CD1c-positive myeloid dendritic cell (primary cell): ENCODE results near the gene SLC35F3.
"Not testable (repeated sequence)": the region's sequence is repeated elsewhere in the genome, so short reads cannot be mapped to it uniquely, and the experiment has no call there.

ENCODE experiments used
- DNase-seq: peaks from one replicate; pipeline ENCODE4 v3.0.0-alpha.2; 2016; ENCODE audit errors: extremely low spot score

The SLC35F3 gene

DNA sequence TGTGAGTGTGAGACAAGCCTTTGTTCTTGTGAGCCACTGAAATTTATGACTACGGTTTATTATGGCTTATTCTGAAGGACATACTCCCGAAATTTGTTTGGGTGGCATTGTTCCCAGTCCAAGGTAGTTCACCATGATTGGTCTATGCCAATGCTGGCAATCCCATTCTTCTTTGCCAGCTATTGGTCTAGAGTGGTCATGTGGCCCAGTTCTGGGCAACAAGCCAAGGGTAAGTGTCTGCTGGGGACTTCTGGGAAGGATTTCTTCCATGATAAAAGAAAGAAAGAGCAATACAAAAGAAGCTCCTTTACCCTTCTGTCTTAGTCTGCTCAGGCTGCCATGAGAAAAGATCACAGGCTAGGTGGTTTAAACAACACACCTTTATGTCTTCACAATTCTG lies 201.6 kb downstream of the SLC35F3 start:
- DNase-seq, result no peak

DNA sequence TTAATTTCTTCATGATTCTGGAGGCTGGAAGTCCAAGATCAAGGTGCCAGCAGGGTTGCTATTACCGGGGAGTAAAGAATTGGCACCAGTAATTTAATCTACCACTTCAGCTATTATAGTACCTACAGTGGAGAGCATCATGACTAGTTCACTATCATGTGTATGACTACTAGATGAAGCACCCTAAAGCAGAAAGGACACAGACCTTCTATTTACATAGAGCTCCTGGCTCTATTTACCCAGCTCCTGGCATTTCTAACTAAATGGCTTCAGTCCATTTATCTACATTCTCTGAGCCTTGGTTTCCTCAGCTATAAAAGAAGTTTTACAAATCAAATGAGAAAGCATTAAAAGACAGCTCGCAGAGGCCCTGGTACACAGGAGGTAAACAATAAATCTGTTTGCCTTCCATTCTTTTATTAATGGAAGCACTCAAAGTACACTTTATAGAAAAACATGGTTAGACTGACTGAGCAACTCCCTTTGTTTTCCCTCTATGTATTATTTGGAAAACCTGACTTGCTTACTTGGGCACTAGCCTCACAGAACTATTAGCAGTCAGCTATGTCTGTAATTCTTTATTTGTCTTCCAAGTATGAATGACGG lies 203.0 kb downstream of the SLC35F3 start:
- no peak for DNase-seq

DNA sequence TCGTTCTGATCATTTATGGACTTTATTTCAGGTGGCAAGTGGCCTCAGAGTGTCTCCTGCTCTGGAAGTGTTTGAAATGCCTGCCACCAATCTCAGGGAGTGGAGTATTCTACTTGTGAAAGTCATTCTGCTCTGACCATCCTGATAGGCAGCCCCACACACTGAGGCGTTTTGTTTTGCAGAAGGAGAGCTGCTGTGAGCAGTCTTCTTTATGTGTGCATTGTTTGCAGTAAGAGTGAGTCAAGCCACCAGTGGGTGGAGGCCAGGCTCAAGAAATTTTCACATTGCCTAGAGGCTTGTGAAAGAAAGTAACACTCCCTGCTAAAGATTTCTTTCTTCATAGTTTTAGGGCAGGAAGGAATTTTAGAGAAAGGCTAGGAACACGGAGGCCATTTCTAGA lies 204.4 kb downstream of the SLC35F3 start:
- no peak for DNase-seq

DNA sequence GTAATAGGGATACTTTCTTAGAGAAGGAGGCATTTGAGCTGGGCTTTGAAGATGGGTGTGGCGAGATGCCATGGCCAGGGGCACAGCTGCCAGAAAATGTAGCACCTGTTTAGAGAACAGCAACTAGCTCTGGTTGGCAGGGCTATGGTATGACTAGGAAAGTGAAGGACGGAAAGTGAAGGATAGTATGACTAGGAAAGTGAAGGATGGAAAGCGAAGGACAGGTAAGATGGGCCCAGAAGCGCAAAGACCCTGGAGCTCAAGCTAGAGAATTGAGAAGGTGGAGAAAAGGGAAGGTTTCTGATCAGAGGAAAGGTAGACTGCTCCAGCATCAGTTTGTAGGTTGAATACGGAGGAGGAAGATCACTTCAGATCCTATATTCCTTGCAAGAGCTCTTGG lies 205.4 kb downstream of the SLC35F3 start:
- DNase-seq, result no peak

DNA sequence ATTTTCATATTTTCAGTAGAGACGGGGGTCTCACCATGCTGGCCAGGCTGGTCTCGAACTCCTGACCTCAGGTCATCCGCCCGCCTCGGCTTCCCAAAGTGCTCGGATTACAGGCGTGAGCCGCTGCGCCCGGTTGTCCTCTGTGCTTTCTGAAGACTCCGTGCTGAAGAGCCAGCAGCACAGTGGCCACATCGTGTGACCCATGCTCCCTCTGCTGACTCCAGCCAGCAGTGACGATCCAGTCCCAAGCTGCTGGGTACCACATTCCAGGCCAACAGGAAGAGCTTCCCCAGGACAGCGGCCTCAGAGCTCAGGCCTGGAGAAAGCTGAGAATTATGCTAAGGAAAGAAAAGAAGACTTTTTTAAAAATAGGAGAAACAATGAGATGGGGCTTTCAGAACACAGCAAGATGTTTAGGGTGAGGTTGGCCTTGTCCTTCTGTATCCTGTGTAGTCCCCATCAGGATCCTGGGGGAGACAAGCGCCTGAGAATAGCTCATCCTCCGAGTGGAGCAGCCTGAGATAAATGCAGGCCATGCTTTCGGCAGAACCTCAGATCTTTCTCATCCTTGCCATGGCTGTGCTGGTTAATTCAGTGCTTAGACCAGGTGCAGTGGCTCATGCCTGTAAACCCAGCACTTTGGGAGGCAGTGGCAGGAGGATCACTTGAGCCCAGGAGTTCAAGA lies 207.1 kb downstream of the SLC35F3 start:
- no peak for DNase-seq

DNA sequence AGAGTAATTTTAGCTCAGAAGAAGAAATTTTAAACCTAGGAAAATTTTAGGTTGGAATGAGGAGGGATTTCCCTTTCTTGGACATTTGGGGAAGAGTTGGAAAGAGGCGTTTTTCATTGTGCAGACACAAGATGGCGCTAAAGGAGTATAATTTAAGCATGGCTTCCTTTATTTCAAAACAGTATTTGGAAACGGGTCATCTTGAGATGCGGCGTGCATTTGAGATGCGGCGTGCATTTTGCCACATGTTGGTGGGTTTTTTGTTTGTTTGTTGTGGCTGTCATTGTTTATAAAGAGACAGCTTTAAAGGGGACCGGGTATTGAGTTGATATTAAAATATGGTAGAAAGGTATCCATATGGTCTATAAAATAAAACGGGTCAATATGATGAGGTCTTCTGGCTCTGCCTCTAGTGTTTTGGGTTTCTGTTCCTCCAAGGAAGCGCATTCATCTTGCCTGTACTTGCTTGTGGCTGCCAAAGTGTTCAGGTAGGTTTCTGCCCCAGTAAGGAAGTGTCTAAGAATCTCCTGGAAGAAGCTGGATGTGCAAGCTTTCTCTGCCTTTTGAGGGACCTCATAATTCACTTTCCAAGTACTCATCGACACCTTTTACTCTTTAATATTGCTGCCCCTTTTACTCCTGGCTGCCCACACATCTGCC lies 210.3 kb downstream of the SLC35F3 start:
- DNase-seq, result peak; percentile 75

DNA sequence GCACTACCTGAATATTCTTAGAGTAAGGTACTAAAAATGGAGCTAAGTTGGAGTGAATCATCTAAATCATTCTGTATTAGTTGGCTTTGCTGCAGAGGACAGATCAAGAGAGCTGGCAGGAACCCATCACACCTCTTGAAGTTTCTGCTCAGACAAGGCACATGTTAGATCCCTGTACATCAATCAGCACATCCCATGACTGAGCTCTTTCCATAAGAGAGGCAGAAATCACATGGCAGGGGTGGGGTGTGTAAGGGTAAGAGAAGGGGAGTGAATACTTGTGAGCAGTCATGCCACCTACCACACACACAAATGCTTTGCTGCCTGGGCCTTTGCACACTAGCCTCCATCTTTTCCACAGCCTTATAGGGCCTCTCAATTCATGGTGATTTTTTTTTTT lies 214.4 kb downstream of the SLC35F3 start:
- DNase-seq, result no peak

DNA sequence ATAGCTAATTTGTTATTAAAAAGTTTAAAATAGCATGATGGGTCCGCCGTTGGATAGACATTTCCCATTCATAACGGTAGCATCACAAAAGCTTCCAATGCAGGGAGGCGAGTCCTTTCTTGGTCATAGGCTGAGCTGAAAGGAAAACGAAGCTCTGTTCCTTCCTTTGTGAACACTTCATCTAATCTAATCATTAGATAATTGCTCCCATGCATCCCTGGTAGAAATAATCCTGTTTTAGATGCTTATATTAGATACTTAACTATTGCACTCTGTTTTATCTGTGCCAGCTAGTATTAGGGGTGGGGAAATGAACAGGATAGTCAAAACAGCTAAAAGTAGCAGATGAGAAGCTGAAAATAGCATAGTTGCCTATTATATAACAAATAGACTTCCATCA lies 215.0 kb downstream of the SLC35F3 start:
- no peak for DNase-seq

DNA sequence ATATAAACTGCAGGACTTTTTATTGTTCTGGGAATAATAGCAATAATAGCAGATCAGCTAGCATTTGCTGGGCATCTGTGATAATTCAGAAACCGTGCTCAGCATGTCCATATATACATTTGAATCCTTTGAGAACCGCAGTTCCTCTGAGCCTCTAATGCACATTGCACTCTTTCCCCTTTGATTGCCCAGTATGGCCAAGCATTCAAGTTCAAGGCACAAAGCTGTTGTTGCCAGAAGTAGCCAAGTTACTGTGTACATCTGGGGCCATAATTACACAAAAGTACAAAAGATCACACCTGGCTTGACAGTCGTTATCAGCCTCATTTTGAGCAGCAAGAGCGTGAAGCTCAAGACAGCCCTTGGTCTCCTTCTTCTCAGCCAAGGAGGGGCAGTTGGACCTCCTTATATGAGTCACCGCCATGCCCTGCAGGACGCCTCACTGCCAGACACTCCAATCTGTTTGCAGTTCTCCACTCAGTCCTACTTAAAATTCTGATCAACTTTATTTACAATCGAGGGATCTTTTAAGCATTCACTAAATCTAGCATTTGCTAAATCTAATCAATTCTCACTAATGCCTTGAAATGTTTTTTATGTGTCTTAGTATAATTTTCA lies 216.0 kb downstream of the SLC35F3 start:
- no peak for DNase-seq

DNA sequence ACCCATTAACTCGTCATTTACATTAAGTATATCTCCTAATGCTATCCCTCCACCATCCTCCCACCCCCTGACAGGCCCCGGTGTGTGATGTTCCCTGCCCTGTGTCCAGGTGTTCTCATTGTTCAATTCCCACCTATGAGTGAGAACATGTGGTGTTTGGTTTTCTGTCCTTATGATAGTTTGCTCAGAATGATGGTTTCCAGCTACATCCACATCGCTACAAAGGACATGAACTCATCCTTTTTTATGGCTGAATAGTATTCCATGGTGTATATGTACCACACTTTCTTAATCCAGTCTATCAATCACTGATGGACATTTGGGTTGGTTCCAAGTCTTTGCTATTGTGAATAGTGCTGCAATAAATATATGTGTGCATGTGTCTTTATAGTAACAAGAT lies 217.2 kb downstream of the SLC35F3 start:
- not testable (repeated sequence) for DNase-seq

DNA sequence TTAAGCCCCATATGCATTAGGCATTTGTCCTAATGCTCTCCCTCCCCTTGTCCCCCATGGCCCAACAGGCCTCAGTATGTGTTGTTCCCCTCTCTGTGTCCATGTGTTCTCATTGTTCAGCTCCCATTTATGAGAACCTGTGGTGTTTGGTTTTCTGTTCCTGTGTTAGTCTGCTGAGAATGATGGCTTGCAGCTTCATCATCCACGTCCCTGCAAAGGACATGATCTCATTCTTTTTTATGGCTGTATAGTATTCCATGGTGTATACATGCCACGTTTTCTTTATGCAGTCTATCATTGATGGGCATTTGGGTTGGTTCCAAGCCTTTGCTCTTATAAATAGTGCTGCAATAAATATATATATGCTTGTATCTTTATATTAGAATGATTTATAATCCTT lies 218.1 kb downstream of the SLC35F3 start:
- DNase-seq, result not testable (repeated sequence)

DNA sequence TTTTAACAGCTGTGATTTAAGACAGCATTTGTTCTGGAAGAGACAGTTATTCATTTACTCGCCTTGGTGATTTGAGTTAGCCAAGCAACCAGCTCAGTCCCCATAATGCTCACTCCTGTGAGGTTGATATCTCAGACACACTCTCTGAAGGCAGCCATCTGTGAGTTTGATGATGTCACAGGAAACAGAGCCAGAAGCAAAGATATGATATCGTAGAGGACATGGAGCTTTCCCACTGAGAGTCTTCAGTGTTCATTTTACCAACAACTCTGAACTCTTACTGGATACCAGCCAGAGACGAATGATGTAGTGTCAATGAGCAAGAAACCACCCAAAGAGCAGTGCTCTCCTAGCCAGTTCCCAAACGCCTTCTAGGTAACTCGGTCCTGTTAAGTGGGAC lies 219.4 kb downstream of the SLC35F3 start:
- DNase-seq, result no peak

DNA sequence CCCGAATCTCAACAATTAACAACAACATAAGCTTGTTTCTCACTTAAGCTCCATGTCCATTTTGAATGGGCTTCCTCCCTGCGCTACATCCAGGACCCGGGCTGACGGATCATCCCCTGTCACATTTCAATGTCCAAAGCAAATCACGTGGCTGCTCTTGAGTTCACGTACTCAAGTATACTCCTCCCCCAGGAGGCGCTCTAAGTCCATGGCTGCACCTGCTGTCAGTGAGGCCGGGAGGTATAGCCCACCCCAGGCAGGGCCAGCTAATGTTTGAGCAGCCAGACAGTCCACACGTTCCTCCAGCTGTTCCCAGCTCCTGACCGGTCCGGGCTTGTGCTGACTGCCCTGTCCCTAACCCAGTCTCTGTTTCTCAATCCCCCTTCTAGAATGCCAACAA lies 220.8 kb downstream of the SLC35F3 start:
- DNase-seq, result peak; percentile 13

DNA sequence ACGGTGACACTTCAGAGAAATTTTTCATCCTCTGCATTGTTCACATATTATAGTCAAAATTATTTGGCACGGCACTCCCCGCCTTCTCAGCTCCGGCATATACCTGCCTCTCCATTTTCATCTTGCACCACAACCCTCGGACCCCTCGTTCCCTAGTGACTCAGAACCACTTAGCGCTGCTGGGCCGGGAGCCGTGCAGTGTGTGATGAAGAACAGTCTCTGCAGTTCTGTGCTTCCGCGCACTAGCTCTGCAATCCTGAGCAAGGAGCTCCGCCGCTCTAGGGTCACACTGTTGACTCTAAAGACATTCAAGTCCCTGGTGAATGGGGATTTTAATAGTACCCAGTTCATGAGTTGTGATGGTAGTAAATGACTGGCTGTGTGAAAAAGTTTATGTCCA lies 221.2 kb downstream of the SLC35F3 start:
- DNase-seq, result no peak

DNA sequence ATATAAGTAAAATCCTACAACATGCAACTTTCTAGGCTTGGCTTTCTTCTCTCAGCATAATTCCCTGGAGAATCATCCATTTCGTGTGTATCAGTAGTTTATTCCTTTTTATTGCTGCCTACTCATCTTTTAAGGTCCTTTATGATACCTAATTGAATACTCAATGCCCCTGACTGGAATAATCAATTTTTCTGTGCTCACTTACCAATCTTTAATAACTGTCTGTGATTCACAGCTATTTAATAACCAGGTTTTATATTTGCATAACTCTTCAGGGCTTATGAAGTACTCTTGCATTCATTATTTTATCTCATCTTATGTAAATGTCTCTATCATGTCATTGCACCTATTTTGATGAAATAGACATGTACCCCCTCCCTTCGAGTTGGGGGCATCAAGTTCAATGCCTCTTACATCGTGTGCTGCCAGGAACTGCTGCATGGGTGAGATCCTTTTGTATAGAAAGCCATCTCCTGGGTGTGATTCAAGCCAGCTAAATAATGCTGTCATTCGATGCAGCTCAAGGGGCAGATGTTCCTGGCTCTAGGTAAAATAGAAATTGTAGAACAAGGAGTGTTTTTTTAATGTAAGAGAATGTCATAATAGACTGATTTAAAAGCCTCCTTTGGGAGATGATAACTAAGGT lies 222.7 kb downstream of the SLC35F3 start:
- no peak for DNase-seq

DNA sequence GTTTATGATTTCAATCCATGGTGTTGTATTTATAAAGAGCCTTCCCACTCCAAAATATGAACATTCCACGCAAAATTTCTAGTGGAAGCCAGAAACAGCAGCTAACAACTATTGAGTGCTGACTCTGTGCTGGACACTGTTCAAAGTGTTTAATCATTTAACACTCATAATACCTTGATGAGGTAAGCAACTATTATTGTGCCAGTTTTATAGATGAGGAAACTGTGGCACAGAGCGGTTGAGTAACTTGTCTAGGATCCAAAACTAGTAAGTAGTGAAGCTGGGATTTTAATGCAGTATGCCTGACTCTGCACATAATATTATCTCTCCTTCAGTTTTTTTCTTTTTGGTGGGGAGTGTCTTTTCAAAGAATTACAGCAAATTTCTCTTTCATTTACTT lies 228.3 kb downstream of the SLC35F3 start:
- DNase-seq, result no peak

DNA sequence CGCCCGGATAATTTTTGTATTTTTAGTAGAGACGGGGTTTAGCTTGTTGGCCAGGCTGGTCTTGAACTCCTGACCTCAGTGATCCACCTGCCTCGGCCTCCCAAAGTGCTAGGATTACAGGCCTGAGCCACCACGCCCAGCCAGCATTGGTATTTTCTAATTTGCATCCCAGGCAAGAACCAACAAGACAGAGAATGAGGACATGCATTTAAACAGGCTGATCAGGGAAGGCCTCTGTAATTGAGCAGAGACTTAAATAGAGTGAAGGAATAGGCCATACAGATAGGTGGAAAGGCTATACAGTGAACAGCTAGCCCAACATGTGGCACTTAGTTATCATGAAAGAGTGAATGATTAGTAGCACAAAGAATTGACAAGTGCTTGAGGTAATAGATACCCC lies 230.4 kb downstream of the SLC35F3 start:
- DNase-seq, result no peak

DNA sequence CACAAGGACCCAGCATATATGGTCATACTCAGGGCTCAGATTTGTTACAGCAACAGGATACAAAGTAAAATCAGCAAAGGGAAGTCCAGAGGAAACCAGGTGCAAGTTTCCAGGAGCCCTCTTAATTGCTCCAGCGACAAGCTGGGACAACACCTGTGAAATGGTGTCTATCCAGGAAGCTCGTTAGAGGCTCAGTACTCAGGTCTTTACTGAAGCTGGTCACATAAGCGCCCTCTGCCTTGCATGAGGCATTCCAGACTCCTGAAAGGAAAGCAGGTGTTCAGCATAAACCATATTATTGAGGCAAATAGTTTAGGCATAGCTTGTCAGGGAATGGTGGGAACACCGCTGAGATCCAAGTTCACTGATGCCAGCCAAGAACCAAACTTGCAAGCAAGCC lies 231.0 kb downstream of the SLC35F3 start:
- DNase-seq, result no peak

DNA sequence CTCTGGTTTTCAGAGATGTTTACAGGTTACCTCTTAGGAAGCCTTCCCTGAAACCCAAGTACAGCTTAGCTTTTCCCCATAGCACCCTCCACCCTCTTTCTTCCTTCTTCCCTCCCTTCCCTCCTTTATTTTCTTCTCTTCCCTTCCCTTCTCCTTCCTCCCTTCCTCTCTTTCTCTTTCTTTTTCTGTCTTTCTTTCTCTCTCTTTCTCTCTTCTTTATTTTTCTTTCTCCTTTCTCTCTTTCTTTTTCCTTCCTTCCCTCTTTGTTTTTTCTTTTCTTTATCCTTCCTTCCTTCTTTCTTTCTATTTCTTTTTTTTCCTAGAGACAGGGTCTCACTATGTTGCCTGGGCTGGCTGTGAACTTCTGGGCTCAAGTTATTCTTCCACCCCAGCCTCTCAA lies 231.6 kb downstream of the SLC35F3 start:
- DNase-seq, result no peak

DNA sequence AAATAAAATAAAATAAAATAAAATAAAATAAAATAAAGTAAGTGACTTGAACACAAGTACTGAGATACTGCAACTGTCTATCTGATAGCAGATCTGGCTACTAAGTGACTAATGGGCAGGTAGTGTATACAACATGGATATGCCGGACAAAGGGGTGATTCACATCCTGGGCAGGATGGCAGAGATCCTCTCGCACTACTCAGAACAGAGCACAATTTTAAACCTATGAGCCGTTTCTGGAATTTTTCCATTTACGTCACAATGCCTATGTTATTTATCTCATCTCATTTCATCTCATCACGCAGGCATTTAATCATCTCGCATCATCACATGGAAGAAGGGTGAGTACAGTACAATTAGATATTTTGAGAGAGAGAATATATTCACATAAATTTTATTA lies 235.5 kb downstream of the SLC35F3 start:
- no peak for DNase-seq

DNA sequence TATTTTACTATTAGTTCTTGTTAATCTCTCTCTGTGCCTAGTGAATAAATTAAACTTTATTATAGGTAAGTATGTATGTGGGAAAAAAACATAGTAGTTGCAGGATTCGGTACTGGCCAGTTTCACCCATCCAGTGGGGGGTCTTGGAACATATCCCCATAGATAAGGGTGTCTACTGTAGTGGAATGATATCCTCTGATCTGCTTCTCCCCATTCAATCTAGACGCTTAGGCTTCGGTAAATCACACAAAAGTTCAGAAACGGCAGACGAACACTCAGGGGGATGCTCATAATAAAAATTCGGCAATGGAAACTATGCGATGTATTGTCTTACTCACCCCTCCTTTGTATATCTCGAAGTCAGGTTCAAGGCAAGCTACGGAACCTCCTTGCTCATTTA lies 235.9 kb downstream of the SLC35F3 start:
- DNase-seq, result no peak

DNA sequence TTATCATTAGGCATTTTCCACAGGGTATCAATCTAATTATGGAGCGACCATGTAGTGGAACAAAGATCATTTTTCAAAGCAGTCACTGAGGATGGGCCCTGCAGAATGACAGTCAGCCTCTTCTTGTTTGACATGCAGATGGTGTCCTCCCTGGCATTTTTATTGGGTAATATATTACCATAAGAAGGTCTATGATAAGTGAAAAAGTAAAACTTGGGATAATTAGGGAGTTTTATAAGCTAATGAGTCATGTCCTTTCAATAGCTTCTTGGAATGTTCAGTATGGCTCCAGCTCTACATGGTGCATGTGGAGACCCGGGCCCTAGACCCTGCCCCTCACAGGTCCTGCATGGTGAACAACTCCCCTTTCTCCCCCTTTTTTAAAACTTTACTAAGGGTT lies 236.5 kb downstream of the SLC35F3 start:
- no peak for DNase-seq

DNA sequence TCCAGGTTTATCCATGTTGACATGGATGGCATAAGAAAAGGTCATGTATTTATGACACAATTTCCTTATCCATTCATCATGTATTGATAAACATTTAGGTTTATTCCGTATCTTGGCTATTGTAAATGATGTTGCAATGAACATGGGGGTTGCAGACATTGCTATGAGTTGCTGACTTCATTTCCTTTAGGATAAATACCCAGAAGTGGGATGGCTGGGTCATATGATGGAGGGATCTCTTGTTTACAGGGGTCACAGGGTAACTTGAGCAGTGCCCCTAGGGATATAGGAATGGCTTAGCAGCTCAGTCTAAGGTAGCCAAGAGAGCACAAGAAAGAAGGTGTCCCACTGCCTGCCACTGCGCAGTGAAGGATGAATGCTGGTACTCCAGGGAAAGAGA lies 239.2 kb downstream of the SLC35F3 start:
- no peak for DNase-seq
